HK-2 (cell line): ENCODE data around the gene CARMIL3.
A peak's percentile ranks its signal among the peaks of the same experiment; 100 is the strongest.
"Not testable (repeated sequence)": the region's sequence is repeated elsewhere in the genome, so short reads cannot be mapped to it uniquely, and the experiment has no call there.

Experiments
- DNase-seq: peaks from one replicate; pipeline ENCODE4 v3.0.0-alpha.2; 2018; ENCODE audit not compliant: unreplicated experiment

The CARMIL3 gene

DNA sequence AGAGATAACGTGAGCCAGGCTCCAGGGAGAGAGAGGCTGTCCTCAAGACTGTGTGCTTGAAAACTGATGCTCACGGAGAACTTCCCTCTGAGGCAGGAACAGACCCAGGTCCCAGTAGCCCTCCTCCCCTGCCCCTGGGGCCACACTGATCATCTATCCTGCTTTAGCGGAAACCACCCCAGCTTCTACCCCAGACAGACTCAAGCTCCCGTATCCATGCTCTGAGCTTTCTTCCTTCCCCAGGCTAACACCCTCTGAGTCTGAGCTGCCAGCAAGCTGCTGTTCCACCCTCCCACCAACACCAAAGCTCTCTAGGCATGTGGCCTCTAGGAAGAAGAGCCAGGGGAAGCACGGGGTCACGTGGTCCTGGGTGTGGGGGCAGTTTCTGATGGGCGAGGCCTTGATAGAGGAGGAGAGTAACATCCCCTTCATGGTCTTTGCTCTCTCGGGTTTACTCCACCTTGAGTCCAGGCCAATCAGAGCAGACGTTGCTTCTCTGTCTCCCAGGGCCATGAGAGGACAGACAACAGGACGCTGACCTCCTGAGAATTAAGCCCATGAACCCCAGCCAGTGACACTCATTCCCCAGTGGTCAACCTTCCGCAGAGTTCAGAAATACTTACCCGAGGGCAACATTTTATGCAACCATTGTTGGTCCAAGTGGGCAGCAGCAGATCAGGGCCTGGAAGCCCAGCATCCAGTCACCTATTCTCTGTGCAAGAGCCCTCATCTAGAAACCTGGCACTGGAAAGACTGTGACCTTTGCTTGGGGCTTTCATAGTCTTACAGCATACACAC, 43.7 kb downstream of the CARMIL3 start:
- peak; percentile 74 for DNase-seq

- DNase-seq: no peak
Measured at GRCh38 chr14:24096545-24097181, 44.9 kb downstream of the CARMIL3 start.

- DNase-seq: no peak
Measured at GRCh38 chr14:24098229-24098926, 46.6 kb downstream of the CARMIL3 start.

- no peak for DNase-seq
Measured at GRCh38 chr14:24098927-24099813, 47.4 kb downstream of the CARMIL3 start.

DNA sequence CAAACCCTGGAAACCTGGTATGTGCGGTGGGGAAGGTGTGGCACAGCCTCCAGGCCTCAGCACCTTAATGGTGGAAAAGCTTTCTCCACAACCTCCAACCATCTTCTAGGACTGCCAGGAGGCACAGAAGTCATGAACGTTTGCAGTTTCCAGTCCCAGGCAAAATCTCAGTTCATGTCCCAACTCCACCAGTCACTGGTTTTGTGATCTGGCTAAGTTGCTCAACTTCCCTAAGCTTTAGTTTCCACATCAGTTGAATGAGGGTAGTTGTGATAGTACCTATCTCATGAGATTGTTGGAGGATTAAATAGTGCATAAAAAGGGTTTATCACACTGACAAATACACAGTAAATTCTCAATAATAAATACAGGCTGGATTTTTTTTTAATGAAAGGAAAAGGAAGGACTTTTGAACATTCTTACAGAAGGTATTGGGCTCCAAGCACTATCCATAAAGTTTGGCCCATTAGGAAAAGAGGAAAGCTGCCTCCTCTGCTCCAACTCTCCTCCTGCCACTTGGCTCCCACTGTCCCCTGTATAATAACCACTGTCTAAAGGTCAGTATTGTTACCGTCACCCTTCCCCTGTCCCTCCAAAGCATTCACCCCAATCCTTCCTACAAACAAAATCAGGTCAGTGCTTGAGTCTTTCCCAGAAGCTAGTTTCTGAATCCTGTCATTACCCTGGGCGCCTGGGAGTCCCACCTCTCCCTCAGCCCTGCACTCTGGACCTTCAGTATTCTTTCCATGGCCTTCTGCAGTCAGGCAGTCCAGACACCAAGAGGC, 48.6 kb downstream of the CARMIL3 start:
- no peak for DNase-seq

GRCh38 chr14:24100982-24101494, 49.2 kb downstream of the CARMIL3 start:
- no peak for DNase-seq

DNA sequence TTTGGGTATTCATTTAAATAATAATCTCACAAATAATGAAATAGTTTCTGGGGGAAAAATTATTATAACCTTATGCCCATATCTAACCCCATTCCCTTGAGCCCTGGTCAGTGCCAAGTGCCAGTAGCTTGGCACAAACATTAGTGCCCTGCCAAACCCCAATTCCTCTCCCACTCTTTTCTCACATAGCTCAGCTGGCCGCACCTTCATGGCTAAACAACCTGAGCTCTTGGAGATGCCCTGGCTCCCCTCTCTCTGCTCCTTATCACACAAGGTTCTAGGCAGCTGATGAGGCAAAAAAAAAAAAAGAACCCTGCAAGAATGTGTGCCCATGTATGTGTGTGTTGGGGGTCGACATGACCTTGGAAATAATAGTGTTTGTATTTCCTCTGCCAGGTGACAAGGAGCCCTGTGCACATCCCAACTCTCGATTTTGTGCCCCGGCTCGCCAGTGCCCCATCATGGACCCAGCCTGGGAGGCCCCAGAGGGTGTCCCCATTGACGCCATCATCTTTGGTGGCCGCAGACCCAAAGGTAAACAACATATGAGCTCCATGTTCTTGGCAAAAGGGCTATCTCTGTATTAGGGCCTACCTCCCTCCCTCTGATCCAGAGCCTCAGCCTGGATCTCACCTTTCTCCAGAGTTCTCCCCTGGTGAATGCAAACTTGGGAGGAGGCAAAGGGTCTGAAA, 50.7 kb downstream of the CARMIL3 start:
- DNase-seq: no peak

GRCh38 chr14:24103451-24103850, 51.6 kb downstream of the CARMIL3 start:
- DNase-seq: no peak

DNA sequence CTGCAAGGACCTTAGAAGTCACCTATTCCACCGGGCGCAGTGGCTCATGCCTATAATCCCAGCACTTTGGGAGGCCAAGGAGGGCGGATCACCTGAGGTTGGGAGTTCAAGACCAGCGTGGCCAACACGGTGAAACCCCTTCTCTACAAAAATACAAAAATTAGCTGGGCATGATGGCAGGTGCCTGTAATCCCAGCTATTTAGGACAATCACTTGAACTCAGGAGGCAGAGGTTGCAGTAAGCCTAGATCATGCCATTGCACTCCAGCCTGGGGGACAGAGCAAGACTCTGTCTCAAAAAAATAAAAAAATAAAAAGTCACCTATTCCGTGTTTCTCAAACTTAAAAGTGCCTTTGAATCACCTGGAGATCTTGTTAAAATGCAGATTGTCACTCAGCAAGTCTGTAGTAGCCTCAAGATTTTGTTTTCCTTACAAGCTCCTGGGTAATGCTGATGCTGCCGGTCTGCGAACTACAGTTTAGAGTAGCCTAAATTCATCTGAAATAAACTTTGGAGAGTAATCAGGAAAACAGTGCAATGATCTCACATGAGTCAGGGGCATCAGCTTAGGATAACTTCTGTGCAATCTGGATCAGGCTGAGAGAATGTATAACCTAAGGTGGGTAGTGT, 53.9 kb downstream of the CARMIL3 start:
- DNase-seq: not testable (repeated sequence)

DNA sequence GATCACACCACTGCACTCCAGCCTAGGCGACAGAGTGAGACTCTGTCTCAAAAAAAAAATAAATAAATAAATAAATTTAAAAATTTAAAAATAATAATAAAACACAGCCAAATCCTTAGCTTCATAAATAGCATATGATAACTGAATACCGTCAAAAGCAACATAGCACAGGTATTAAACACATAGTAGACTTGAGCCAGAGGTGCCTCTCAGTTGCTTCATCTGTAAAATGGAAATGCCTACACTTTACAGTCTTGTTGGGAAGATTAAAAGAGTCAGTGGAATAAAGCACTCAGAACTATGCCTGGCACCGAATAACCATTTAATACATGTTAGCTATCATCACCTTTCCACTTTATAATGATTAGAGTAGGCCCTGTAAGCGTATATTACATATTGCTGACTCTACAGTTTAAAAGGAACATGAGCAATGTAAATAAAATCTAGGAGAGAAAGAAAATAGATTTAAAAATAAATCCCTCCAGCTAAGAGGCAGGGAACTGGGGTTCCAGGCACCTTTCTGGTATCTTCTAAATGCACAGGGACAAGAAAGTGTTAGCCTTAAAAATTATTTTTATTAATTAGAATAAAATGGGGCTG, 55.0 kb downstream of the CARMIL3 start:
- no peak for DNase-seq

GRCh38 chr14:24108336-24108874, 56.6 kb downstream of the CARMIL3 start:
- DNase-seq: no peak

- DNase-seq: no peak
Measured at GRCh38 chr14:24110060-24110459, 58.3 kb downstream of the CARMIL3 start.

DNA sequence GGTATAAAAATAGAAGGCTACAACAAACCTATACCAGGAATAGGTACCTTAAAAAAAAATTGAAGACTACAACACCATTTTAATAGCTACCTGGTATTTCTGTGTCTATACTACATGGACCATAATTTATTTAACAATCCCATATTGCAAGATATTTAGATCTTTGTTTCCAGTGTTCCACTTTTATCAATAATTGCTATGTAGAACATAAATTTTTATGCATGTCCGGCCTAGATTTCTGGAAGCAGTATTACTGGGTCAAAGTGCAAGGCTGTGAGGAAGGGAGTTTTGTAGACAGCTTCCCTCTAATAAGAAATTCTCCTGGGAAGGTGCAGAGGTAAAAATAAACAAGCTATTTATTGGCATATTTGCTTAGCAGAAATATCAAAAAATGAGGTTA, 58.7 kb downstream of the CARMIL3 start:
- DNase-seq: no peak

DNA sequence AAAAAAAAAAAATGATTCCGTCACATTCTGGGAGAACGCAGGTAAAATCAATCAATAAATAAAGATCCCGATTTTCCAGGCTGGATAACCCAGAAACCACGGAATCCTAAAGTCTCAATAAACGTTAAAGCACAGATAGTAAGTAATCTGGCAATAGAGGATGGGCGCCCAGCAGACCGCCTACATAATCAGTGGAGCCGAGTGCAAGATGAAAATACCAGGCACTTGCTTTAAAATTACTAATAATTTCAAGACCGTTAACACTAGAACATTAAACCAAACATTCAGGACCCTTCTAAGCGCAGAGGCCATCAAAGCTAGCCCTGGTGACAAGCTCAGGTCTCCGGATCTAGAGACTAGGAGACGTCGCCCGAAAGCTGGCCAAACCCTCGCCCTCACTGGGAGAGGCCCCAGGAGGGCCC, 61.6 kb downstream of the CARMIL3 start:
- DNase-seq: no peak

DNA sequence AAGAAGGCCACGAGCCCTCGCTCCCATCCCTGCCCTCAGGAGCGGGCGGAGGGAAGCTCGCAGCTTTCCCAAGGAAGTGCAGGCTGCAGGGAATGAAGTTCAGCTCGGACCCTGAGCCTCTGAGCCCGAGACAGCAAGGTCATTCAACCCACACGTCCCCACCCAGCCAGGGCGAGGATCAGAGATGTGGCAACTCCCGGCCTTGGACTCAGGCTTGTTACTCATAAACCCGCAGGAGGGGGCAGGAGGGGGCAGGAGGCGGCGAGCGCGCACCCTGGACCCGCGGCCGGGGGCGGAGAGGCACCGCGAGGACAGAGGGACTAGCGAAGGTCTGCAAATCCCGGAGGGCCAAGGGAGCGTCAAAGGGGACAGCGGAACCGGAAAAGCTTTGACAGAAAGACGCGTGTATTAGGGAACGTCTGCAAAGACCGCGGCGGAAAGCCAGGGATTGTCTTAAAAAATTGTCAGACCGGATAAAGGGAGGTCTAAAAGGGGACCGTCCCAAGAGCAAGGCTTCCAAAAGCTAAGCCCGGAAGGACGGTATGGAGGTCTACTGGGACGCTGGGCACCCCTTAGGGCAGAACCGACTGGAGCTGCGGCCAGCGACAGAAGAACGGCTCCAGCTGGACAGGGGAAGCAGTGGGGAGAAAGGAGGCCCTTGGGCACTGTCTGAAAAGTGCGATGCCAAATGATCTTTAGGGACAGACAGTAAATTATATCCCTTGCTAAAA, 62.2 kb downstream of the CARMIL3 start:
- peak; percentile 89 for DNase-seq

DNA sequence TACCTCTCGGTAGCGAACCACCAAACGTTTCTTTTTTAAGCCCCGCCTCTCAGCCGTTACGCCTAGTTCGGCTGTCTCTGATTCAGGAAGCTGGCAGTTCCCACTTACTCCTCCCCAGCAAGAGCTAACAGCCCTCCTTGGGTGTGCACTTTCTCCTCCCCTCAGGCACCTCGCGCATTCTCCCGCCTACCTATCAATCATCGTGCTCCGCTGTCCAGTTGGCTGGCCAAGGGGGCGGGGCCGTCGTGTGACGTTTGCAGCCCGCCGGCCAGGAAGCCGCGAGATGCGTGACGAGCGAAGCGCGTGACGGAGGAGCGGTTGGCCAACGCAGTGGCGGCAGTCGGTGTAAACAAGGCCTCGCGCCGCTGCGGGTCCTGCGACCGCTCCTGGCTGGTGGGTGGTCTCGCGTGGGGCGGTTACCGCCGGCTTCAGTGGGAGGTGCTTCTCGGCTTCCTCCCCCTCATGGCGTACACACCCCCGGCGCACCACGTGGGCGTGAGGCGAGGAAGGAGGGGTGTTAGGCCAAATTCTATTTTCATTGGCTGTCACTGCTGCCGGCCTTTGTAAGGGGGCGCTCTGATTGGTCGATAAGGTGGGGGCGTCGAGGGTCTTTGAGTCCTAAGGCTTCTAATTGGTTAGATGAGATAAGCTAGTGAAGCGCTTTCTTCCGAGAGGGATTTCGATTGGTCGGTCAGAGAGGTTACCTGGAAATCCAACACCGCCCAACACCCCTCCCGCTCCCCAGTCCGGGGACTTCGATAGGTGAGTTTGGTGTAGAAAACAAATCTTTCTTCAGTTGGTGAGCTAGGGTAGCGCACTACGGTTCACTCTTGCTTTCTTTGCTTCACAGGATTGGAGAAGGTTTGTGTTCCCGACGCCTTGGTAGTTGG, 63.0 kb downstream of the CARMIL3 start, which contains the start of the genes DCAF11 and NRL:
Gene DCAF11 (plus strand): TSS at position 246 of the 890 bp plus-strand sequence. CDS start 818 bp downstream, outside the sequence.
Gene NRL (minus strand): TSS at position 418 of the 890 bp plus-strand sequence. CDS start 32,101 bp downstream, outside the sequence.
- DNase-seq: peak; percentile 99
